ENCODE data around the gene UTP25.

The UTP25 gene, protein sequence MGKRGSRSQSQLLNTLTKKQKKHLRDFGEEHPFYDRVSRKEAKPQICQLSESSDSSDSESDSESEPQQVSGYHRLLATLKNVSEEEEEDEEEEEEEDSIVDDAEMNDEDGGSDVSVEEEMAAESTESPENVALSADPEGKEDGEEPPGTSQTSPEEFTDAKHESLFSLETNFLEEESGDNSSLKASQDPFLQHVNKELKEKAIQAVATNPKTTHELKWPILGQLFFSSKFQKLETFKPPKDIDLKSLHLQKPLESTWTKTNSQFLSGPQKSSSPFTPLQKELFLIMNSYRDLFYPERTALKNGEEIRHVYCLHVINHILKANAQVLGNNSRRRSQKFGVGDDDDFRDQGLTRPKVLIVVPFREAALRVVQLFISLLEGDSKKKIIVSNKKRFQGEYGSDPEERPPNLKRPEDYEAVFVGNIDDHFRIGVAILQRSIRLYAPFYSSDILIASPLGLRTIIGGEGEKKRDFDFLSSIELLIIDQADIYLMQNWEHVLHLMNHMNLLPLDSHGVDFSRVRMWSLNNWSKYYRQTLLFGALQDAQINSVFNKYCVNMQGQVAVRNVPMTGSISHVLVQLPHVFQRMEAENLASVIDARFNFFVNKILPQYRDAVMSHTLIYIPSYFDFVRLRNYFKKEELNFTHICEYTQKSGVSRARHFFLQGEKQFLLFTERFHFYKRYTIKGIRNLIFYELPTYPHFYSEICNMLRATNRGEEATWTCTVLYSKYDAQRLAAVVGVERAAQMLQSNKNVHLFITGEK

GRCh38 chr1:209827384-209828262, at the start of gene UTP25:
UTP25 (plus strand) TSS chr1:209827972; CDS start chr1:209828064, 92 bp downstream.
- TF ChIP-seq, protein P1, sequence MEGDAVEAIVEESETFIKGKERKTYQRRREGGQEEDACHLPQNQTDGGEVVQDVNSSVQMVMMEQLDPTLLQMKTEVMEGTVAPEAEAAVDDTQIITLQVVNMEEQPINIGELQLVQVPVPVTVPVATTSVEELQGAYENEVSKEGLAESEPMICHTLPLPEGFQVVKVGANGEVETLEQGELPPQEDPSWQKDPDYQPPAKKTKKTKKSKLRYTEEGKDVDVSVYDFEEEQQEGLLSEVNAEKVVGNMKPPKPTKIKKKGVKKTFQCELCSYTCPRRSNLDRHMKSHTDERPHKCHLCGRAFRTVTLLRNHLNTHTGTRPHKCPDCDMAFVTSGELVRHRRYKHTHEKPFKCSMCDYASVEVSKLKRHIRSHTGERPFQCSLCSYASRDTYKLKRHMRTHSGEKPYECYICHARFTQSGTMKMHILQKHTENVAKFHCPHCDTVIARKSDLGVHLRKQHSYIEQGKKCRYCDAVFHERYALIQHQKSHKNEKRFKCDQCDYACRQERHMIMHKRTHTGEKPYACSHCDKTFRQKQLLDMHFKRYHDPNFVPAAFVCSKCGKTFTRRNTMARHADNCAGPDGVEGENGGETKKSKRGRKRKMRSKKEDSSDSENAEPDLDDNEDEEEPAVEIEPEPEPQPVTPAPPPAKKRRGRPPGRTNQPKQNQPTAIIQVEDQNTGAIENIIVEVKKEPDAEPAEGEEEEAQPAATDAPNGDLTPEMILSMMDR (IDR thresholded peaks at IDR 0.05): peak; percentile 73

DNA sequence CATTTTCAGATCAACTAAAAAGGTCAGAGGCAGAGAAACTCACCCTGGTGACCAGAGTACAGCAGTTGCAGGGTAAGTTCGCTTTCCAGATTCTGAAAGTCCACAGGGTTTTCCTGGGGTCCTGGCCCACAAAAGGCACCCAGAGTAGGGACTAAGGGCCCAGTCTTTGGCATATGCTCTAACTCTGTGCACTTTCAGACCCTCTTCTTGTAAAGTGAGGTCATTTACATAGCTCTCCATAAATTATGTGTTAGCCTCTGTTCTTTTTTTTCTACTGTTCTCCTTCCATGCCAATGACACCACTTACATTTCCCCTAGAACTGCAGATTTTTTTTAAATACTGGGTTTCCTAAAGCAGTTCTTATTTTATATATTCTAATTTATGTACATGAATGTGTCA, 49.7 kb upstream of the UTP25 start:
- TF ChIP-seq, protein P1 (IDR thresholded peaks at IDR 0.05): no peak

GRCh38 chr1:209780268-209780667, 47.5 kb upstream of the UTP25 start:
- TF ChIP-seq, protein P1 (IDR thresholded peaks at IDR 0.05): no peak

DNA sequence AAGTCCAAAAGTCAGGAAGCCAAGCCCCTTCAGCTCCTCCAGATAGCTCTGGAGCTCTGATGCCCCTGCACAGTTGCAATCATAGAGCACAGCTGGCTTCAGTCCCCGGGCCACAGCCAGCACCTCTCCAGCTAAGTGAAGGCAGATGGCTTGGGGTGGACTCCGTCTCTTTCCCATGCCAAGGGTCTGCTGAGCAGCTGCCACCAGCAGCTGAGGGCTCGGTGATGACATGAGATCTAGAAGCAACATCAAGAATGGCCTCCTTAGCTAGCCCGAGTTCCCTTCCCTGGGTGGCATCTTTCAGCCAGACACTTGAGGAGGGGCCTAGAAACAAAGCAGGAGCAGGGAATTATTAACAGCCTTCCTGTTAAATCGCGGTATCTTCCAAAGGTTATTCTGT, 44.4 kb upstream of the UTP25 start:
- TF ChIP-seq, protein P1 (IDR thresholded peaks at IDR 0.05): no peak

GRCh38 chr1:209784265-209785169, 43.3 kb upstream of the UTP25 start, which contains the start of gene C1orf74:
C1orf74 (minus strand) TSS chr1:209784559; CDS start chr1:209783634, 925 bp downstream.
- TF ChIP-seq, protein P1 (IDR thresholded peaks at IDR 0.05): no peak

DNA sequence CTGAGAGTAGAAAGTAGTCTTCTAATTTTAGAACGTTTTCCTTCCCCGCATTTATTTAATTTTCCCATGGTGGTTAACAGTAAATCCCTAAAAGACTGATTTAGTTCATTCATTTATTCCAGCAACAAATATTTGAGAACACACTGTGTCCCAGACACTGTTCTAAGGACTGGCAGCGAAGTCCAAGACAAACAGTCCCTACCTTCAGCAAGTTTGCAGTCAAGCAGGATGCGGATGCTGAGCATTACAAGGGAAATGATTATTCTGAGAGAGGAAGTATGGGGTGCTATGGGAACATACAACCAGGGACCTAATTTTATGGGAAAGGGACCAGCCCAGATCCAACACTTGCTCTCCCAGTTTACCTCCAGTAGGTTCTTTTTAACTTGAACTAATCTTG, 42.2 kb upstream of the UTP25 start:
- TF ChIP-seq, protein P1 (IDR thresholded peaks at IDR 0.05): no peak
